Osteoblast (primary cell): ENCODE measurements around the gene COX5A. TPM values are rescaled to one million over a fixed set of nuclear protein-coding genes. Genes with fewer than 3 reads are reported as not detected.

Experiments
- DNase-seq: peaks from one replicate; pipeline ENCODE4 v3.0.0; 2011; ENCODE audit warnings: low spot score, mixed read lengths; ENCODE audit not compliant: insufficient read length; ENCODE audit errors: missing footprints
- H2AFZ ChIP-seq: 2 replicates; pipeline ENCODE4 v1.6.0; 2011; ENCODE audit warnings: mild to moderate bottlenecking, low read length
- H3K27ac ChIP-seq: 2 replicates; pipeline ENCODE4 v1.5.1; 2011; ENCODE audit warnings: mild to moderate bottlenecking, low read depth, low read length, moderate library complexity
- H3K27me3 ChIP-seq: 2 replicates; pipeline ENCODE4 v1.6.0; 2012; ENCODE audit warnings: mild to moderate bottlenecking, control low read depth, inconsistent platforms, low read length, moderate library complexity; ENCODE audit not compliant: insufficient read depth
- H3K36me3 ChIP-seq: 2 replicates; pipeline ENCODE4 v1.5.1; 2011; ENCODE audit warnings: mild to moderate bottlenecking, low read length, control low read depth, moderate library complexity; ENCODE audit not compliant: insufficient read depth
- H3K4me1 ChIP-seq: 2 replicates; pipeline ENCODE4 v1.5.1; 2011; ENCODE audit warnings: mild to moderate bottlenecking, low read length, control low read depth, moderate library complexity; ENCODE audit not compliant: insufficient read depth
- H3K4me2 ChIP-seq: 2 replicates; pipeline ENCODE4 v1.6.0; 2011; ENCODE audit warnings: mild to moderate bottlenecking, low read length; ENCODE audit not compliant: insufficient read depth
- H3K4me3 ChIP-seq: fragments of 200-600 bp; sonication (generic); 3 replicates; pipeline ENCODE4 v1.5.1; 2012; ENCODE audit warnings: mild to moderate bottlenecking, low read length, inconsistent platforms; ENCODE audit not compliant: insufficient read depth
- H3K79me2 ChIP-seq: 2 replicates; pipeline ENCODE4 v1.6.0; 2012; ENCODE audit warnings: mild to moderate bottlenecking, low read length, control low read depth, inconsistent platforms; ENCODE audit not compliant: insufficient read depth
- H3K9me3 ChIP-seq: 2 replicates; pipeline ENCODE4 v1.5.1; 2011; ENCODE audit warnings: low read depth, low read length, control low read depth
- H4K20me1 ChIP-seq: 2 replicates; pipeline ENCODE4 v1.6.0; 2012; ENCODE audit warnings: mild to moderate bottlenecking, low read length, control low read depth; ENCODE audit not compliant: insufficient read depth
- CTCF ChIP-seq: IDR thresholded peaks from 2 replicates; pipeline ENCODE4 v1.5.1; 2011; ENCODE audit warnings: mild to moderate bottlenecking, low read depth, low read length, moderate library complexity; ENCODE audit errors: extremely low read depth
- total RNA-seq: library from RNA; depleted of rRNA; stranded (reverse); fragments of >200 nt; gene quantifications from 2 replicates; pipeline ENCODE4 v1.2.3, GENCODE V29; 2012

Gene COX5A
- total RNA-seq, 1 donor, result 27.1 TPM

- DNase-seq, result no peak
Measured at GRCh38 chr15:74873756-74874424, 64.0 kb downstream of the COX5A start.

GRCh38 chr15:74873036-74873755 lies 64.7 kb downstream of the COX5A start, which contains the start of gene SCAMP2:
Gene SCAMP2 (minus strand): TSS chr15:74873365. CDS start chr15:74873255, 110 bp downstream.
- no peaks in the 10 kb centered on the region for H3K9me3 ChIP-seq
- DNase-seq, result peak; percentile 99
- TF ChIP-seq CTCF, result no peak
- peak within 1 kb of the TSS; percentile 96 for H3K4me3 ChIP-seq
- peaks cover 30% of the 10 kb centered on the region for H4K20me1 ChIP-seq
- H3K4me2 ChIP-seq, result peak within 1 kb of the TSS; percentile 100
- H3K36me3 ChIP-seq, result peaks cover under 1% of the 10 kb centered on the region
- peaks cover 46% of the 10 kb centered on the region for H3K79me2 ChIP-seq
- H2AFZ ChIP-seq, result peak within 1 kb of the TSS; percentile 95
- H3K27me3 ChIP-seq, result peaks cover 7% of the 10 kb centered on the region
- H3K27ac ChIP-seq, result peak within 1 kb of the TSS; percentile 96
- peaks cover 12% of the 10 kb centered on the region for H3K4me1 ChIP-seq

More at GRCh38 chr15:74873756-74874424, 64.0 kb downstream of the COX5A start:
- Histone ChIP-seq H4K20me1 (peaks cover 25% of the 10 kb centered on the region), H3K27ac (peak overlapping the region; percentile 45), H3K4me1 (peaks cover 12% of the 10 kb centered on the region), H3K36me3 (no peaks in the 10 kb centered on the region), H2AFZ (peak overlapping the region; percentile 95), H3K27me3 (peaks cover 7% of the 10 kb centered on the region), H3K79me2 (peaks cover 39% of the 10 kb centered on the region), H3K4me3 (peak overlapping the region; percentile 96), H3K9me3 (no peaks in the 10 kb centered on the region), H3K4me2 (peak overlapping the region; percentile 100)
- no peak for TF ChIP-seq CTCF

GRCh38 chr15:74872702-74873035 lies 65.2 kb downstream of the COX5A start:
- Histone ChIP-seq H3K27me3 (peaks cover 7% of the 10 kb centered on the region), H2AFZ (peak overlapping the region; percentile 95), H3K79me2 (peaks cover 51% of the 10 kb centered on the region), H3K27ac (peak overlapping the region; percentile 96), H3K4me2 (peak overlapping the region; percentile 100), H4K20me1 (peaks cover 34% of the 10 kb centered on the region), H3K4me3 (peak overlapping the region; percentile 96), H3K9me3 (no peaks in the 10 kb centered on the region), H3K36me3 (peaks cover 5% of the 10 kb centered on the region), H3K4me1 (peaks cover 12% of the 10 kb centered on the region)
- no peak for DNase-seq
- no peak for TF ChIP-seq CTCF
